Gastrocnemius medialis (tissue), 4 donors: ENCODE measurements around the gene GALNT18.

Experiments used
- CTCF ChIP-seq, 5 experiments: fragments of 450-650 bp in 3 of 5; fragments of 200-600 bp in 2 of 5; sonication (generic) in 2 of 5; IDR thresholded peaks in 4 of 5; conservative IDR thresholded peaks in 1 of 5; 1 replicate in 4 of 5; 2 replicates in 1 of 5; pipeline ENCODE4 v1.5.1; 2016 to 2019; ENCODE audit warnings: antibody characterized with exemption in 5 of 5, mild to moderate bottlenecking in 3 of 5, moderate library complexity in 3 of 5
- POLR2A ChIP-seq, 2 donors: fragments of 450-650 bp; IDR thresholded peaks; one replicate each; pipeline ENCODE4 v1.6.1; 2017; ENCODE audit warnings: antibody characterized with exemption in 2 of 2, mild to moderate bottlenecking in 2 of 2, moderate library complexity in 2 of 2

- TF ChIP-seq CTCF (IDR thresholded peaks at IDR 0.05 in 4 of 5, conservative IDR thresholded peaks at IDR 0.05 in 1 of 5): no peak
- TF ChIP-seq POLR2A (IDR thresholded peaks at IDR 0.05): no peak
Measured at GRCh38 chr11:11430431-11430830, 191.4 kb downstream of the GALNT18 start.
